Islet precursor cell (in vitro differentiated cells): ENCODE results near the gene KCNJ15.
"Not testable (repeated sequence)": the region's sequence is repeated elsewhere in the genome, so short reads cannot be mapped to it uniquely, and the experiment has no call there.

ENCODE experiments used
- DNase-seq: peaks from one replicate; pipeline ENCODE4 v3.0.0-alpha.2; 2018

Gene KCNJ15

DNA sequence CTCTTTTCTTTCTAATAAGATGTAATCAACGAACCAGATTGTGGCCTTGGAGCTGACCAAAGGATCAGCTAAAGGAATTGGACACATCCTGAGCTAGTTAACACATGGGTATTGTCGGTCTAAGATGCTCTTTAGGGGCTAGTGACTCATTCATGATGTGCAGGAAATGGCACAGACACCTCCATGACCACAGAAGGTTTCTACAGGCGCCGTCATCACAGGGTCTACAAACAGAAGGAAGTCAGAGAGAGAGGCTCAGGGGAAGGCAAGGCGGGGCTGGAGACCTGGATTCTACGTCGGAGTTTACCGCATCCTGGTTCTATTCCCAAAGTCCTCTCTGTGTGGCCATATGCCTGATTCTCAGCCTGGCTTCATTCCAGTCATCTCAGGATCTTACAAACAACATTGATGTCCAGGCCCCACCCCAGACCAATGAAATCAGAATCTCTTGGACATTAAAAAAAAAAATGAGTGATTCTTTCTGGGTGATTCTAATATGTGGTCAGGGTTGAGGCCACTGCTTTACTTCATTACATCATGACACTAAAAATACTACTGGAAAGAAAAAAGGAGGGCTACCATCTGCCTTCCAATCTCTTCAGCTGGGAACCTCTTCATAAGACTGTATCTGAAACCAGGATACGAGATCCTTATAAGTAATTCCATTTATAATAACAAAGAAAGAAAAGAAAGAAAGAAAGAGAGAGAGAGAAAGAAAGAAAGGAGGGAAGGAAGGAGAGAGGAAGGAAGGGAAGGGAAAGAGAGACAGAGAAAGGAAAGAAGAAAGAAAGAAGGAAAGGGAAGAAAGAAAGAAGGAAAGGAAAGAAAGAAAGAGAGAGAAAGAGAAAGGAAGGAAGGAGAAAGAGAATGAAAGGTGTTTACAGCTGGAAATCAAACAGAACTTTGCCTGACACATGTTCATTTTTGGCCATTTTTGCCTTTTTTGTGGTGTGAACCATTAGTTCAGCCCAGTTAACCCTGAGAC lies 11.6 kb upstream of the KCNJ15 start:
- peak; percentile 87 for DNase-seq

DNA sequence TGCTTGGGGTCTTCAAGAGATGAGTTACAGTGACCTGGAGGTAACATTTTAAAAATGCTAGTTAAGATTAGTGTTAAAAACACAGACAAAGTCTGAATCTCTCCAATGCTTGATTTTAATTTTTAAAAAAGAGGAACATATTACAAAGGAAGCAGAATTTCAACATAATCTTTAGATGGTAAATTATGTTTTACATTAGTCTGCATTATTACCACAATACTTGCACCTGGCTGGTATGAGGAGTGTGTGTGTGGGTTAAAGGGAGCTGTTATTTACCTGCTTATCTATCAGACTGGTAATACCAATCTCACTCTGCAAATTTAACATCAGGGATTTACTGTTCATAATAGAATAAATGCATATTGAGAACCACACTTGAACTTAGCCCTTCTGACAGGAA lies 10.3 kb upstream of the KCNJ15 start:
- DNase-seq = no peak

DNA sequence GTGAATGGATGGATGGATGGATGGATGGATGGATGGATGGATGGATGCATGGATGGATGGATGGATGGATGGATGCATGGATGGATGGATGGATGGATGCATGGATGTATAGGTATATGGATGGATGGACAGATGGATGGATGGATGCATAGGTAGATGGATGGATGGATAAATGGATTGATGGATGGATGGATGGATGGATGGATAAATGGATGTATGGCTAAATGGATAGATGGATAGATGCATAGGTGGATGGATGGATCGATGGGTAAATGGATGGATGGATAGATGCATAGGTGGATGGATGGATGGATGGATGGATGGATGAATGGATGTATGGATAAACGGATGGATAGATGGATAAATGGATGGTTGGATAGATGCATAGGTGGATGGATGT lies 9.7 kb upstream of the KCNJ15 start:
- DNase-seq = not testable (repeated sequence)

DNA sequence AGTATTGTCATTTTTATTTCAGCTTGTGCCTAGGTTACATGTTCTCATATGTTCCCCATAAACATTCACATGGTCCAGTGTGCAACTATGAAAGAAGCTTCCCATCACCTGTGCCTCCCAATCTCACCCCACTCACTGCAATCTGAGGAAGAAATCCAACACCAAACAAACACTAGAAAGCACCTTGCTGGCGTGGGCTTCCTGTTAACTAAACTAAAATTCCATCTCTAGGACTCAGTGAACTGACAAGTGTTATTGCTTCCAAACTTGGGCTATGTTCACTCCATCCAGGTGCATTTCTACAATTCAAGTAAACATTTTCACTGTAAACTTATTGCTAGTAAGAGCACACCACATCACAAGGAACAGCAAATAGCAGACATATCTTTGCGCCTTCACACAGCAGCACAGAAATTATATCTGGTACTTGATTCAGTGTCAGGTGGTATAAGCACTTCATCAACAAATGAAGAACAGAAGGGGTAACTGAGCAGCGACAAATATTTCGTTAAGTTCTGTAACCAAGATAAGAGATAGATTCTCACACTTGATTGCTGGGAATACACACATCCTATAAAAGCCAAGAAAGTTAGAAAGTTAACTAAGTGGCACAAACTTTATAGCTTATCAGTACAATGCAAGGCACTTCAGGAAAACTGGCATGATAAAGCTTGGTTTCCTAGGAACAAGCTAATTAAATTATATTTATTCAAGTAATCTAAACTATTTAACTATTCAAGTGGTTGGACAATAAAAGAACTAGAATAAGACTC lies 8.9 kb upstream of the KCNJ15 start:
- DNase-seq = no peak

DNA sequence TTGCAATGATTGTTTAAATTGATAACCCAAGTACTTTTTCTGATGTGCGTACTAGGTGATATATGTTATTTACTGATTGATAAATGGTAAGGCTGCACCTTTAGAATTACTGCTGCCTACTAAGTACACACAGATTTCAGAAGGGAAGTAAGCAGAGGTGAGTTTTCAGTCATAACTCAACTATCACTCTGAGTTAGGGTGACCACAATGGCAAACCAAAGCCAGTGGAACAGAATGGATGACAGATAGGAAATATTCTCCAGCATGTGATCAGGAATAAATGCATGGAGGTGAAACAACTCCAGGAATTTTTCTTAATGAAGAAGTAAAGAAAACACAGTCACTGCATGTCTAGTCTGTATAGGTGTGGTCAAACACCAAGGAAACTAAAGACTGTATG lies 7.5 kb upstream of the KCNJ15 start:
- DNase-seq = no peak

DNA sequence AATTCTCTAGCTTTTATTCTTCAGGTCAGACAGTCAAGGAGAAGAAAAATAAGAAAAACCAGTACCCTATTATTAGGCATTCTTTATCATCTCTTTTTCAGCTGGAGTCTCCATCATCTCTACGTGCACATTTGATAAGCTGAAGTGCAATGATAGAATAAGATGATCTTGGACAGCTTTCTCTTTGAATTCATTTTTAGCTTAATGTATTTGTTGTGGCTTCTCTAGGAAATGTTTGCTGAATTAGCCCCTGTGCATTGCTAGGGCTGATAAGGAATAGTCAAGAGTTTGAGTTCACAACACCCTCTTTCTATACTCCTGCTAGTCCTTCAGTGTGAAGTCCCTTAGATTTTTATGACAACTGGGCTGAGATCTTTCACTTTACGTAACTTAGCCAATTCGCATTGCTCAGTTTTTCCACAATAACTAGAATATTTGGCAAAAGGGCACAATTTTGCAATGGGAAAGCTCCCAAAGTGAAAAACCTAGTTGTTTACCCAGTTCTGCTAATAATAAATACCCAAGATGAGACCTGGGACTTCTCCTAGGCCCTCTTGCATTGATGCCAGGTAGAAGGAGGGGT lies 7.0 kb upstream of the KCNJ15 start:
- no peak for DNase-seq

DNA sequence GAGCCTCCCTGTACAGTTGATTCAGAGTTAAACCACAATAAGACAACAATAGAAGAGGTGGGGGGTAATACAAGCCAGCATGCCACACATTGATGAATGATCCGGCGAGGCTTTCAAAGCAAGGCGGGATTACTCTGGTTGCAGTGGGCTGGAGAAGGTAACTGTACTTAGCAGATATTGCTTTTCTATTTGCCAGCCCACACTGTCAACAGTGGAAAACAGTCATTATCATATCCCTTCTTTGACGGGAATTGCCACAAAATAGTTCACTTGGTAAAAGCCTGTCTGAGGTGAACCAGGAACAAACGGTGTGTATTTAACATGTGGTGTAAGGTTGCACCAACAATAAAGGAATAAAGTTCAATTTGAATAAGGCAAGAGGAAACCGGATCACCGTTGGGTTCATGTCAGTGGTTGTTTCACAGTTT lies 5.8 kb upstream of the KCNJ15 start:
- no peak for DNase-seq

DNA sequence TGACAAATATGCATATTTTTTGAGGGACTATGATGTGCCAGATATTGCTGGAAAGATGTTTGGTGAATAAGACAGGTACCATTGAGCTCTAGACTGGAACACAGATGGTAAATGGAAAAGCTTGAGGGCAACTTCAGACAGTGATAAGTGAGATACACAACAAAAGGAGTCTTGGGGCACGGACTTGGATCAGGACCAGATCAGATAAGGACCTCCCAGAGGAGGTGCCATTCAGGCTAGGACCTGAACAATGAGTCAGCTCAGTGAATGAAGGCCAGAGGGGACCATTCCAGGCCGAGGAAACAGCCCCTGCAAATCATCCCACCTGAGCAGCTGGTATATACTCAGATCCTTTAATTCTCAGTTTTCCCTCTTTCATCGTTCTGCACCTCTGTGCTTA lies 1.8 kb upstream of the KCNJ15 start:
- no peak for DNase-seq

DNA sequence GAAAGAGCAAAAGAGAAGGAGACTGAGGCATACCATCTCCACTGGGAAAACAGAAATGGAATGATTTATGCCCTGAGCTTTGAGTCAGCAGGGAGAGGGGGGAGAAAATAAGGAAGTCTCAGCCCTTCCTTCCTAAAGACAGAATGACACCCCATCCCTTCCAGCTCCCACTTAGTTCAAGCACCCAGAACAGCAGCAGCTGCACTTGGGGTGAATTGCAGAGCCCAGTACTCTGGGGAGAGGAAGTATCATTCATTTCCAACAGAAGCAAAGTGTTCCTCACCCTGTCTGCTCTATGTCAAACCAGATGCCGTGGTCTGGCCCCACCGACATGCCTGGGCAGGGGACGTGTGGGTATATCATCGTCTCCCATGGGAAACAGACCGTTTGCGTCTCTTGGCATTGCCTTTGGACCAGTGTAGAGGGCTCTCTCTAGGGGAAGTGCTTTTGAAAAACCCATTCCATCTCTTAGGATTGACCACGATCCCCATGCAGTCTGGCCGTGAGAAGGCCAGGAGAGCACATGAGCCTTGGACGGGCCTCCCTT lies 1.1 kb upstream of the KCNJ15 start:
- no peak for DNase-seq

DNA sequence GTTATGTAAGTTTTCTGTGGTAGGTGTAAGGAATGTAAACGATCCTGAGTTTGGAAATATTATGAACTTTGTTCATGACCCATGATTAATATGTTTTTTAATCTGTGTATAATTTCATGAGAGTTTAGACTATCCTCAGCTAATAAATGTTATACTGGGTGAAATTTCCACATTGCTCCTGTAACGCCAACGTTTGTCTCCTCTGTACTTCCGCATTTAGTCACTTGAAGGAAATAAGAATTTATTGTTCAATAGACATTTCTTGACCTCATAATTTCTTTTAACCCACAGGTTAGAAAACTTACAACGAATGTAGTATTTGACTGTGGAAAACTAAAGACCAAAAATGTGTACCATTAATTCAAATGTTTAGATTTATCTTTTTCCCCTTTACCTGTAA lies 876 bp downstream of the KCNJ15 start:
- no peak for DNase-seq

DNA sequence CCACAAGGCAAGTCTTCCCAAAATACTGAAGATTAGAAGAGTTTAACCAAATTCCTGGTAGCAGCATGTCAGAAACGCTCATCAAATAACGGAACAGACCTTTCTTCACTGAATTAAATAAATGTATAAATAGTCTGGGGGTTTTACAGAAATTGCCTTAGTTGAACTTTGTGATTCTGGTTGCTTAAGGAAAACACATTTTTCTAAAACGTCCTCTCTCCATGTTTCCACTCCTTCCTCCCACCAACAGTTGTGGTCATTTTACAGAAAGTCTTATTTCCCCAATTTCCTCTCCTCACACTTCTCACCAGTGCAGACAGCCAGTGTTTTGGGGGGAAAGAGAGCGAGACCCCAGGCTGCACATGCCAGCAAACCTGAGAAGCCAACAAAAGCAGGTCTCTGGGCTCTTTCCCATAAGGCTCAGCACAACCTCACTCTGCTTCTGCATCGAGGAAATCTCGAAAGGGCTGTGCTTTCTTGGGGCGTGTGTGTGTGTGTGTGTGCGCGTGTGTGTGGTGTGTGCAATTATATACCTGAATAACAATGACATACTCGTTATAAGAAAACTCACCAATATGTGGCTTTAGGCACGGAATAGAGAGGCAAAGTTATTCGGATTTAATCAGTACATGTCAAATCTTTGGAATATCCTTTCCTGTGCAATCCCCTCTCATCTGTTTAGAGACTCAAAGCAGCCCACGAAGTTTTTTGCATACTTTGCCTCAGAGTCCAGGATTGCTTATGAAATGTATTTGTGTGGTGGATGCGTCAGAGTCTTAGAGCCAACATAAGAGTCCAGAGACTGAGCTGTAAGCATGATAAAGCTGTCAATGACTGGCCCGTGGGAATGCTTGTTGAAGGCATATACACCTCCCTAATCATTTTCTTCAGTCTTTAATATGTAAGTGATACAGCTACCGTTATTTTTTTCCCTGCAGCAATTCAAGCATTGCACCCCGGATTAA lies 2.0 kb downstream of the KCNJ15 start:
- no peak for DNase-seq

DNA sequence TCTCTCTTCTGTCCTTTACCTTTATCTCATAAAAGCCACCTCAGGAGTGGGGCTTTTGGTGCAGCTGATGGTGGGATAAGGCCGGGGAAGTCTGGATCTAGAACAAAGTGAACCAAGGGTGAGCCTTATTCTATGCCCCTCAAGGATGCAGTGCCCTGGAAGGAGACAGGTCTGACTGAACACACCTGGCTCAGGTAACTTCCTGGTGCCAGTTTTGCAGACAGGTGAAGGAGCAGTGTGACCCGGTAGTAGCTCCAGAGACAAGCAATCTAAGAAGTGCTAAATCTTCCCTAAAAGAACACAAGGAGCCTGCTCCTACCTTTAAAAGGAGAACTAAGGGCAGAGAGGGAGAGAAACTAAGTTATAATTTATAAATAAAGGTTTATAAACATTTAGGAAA lies 2.9 kb downstream of the KCNJ15 start:
- DNase-seq = no peak

DNA sequence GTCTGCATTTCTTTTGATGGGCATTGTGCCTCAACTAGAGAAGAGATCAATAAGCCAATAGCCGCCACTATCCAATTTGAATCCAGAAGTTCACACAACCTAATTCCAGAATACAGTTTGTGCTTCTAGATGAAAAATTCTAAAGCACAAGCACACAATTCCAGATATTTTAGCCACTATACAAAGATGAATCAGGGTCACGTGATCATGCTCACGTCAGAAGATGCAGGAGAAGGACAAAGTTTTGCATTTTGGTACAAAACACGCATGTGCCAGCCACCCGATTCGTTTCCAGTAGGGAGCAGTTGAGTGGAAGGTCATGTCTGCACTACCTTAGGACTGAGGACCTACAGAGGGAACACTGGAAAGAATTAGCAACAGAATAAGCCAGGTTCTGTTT lies 3.6 kb downstream of the KCNJ15 start:
- no peak for DNase-seq

DNA sequence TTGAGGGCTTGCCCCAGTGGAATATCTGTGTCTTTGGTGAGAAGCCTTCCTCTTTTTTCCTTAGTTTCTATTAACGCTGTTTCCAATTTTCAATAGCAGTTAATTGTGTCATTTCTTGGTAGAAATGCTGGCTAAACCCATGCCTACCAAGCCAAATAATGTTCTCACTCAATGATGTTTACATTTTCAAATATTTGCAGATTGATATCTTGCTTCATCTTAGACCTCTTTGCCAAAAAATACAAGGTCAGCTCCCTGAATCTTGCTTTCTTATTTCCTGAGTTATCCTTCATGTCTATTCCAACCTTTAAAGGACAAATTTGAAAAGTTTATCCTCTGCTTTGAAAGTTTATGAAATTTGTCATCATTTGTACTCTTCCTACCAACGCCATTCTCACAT lies 5.1 kb downstream of the KCNJ15 start:
- DNase-seq = no peak

DNA sequence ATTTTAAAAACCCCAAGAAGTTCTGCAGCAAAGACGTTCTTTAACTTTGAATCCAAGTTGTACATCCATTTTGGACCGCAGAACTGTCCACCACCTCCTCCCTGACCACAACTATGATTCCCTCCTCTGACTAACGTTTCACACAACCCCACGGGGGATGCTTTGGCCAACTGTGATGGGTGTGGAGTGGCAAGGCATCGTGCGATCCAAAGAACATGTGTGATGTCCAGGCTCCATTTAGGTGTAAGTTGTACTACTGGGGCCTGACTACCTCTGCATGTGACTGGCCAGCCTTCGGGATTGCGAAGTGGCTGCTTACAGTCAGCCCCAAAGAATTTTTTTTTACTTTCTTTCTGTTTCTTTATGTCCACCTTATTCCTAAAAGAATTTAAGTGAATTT lies 6.7 kb downstream of the KCNJ15 start:
- no peak for DNase-seq

DNA sequence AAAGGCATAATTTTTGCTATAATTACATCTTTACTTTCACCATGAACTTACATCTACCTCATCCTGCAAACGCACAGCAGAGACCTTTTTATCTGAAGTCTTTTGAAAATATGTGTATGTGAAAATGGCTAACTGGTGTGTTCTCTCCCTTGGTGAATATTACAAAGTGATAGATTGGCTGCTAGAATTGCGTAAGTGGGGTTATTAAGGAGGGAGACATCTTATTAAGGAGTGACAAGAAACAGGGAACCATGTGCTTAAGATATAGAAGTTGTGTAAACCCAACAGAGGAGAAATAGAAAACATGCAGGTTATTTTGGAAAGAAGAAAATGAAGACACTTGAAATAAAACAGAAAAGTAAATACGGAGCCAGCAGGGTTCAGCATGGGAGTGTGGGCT lies 7.8 kb downstream of the KCNJ15 start:
- DNase-seq = no peak

DNA sequence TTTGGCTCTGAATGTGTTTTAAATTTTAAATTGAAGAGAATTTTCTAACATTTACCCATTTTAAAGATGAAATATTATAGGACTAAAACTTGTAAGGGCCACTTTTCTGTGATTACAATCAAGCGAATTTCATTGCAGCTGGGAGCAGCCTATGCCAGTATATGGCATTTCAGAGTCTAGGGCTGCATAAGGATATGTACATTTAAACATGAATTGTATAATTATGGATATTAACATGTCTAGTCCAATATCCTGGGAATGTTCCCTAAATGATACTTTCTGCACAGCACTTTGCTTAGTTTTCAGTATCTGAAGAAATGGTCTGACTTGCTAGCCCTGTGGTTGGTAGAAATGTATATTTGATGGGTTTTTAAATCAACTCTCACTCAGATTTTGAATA lies 8.4 kb downstream of the KCNJ15 start:
- no peak for DNase-seq

DNA sequence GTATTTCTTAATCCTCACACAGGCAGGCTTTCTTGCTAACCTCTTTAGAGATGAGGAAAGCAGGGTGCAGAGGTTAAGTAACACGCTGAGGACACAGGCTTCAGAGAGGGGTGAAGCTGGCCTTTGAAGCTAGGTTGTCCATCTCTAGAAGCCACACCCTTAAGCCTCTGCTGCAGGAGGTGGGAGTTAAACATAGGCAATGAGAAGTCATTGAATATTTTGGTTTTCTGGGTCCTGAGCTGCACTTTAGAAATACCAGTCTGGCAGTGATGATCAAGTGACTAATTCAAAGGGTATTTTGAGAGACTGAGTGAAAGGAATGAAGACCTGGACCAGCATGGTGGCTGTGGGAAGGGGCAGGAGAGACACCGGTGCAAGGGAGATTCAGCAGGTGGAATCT lies 9.9 kb downstream of the KCNJ15 start:
- DNase-seq = no peak

DNA sequence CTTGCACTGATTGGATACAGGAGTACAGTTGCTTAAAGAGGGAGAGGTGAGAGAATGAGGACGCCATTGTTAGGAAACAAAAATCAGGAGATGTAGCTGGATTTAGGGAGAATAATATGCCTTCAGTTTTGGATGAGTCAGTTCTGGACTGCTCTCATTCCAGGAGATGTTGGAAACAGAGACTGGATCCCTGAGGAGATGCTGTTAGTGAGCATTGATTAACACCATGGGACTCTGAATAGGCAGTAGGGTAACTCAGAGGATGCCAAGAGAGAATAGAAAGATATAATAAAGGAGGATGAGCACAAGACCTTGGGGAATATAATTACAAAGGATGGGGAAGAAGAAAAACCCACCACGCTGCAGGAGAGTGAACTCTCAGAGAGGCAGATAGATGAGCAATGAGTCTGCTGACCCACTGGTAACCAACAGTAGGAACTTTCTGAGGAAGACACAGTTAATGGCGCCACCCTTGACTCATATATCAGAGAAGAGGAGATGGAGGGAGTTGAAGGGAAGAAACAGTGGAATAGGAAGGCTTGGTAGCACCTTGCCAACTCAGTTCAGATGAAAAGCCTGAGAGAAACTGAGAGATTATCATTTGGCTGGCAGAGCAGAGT lies 10.5 kb downstream of the KCNJ15 start:
- DNase-seq = no peak

DNA sequence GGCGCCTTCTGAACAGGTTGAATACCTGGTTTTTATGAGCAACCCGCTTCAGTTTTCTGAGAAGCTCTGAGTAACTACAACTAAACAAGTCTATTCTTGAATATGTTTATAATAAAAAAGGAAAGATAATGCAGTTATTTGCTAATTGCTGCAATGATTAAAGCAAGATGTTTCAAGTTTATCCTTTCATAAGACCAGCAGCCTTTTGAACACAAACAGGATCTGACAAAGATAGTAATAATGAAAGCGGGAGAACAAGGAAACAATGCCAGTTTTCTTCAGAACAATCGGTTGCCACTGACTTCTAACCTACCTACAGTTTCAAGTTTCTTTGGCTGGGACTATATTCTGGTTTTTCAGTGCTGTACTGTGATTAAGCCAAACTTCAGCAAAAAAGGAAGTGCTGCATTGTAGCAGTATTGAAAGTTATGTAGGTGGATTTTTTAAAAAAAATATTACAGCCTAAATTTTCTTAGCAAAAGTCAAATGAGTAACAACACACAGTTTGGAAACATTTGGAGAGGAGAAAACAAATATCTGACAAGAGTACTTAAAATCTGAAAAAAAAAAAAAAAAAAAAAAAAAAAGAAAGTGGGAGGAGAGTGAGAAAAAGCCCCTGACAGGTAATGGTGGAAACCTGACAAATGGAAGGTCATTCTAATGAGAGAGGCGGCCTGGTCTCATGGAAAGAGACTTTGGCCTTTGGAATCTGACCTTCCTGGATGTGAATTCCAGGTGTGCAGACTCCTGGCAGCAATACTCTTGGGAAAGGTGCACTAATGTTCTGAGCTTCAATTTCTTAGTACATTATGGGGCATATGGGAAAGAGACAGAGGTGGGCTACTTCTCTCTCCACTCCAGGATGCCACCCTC lies 11.4 kb downstream of the KCNJ15 start:
- DNase-seq = no peak
